Muscle of back (tissue), 11 donors: ENCODE data around the gene PCSK6. TPM values are rescaled to one million over a fixed set of nuclear protein-coding genes. Genes with fewer than 3 reads are reported as not detected.

ENCODE experiments used
- DNase-seq, 3 donors: peaks; one replicate each; pipeline versions ENCODE4 v3.0.0 to v3.0.0-alpha.2; 2013
- polyA plus RNA-seq, 10 donors: library from polyadenylated mRNA; unstranded; fragments of 120-200 nt; gene quantifications; one replicate each; pipeline ENCODE4 v1.2.1, GENCODE V29; 2013; ENCODE audit not compliant: insufficient read length in 10 of 10

PCSK6 gene
- polyA plus RNA-seq, 10 donors, result 9.3 to 18.0 (median 11.3) TPM

- no peak for DNase-seq
These were observed 35.7 kb upstream of the PCSK6 start for GRCh38 chr15:101525087-101525669.

GRCh38 chr15:101523560-101523940 lies 34.0 kb upstream of the PCSK6 start:
- DNase-seq, result no peak

- DNase-seq, result no peak
These were observed 33.4 kb upstream of the PCSK6 start for GRCh38 chr15:101522621-101523559.

DNA sequence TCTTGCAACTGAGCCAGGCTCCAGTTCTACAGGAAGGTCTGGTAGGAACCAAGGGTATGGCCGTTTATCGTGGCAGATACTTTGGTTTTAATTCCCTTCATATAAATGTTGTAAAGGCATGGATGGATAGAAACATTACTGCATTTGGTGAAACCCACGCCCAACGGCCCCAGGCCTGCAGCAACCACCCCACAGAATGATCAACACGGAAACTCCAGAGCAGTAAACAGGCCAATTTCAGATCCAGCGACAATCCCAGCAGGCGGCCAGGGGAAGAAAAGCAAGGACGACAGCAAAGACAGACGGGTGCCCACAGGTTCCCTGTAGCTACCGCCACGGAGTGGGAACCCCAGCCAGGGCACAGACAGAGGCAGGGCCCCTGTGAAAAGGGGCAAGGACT lies 32.6 kb upstream of the PCSK6 start:
- DNase-seq, result no peak

- no peak for DNase-seq
These were observed 32.1 kb upstream of the PCSK6 start for GRCh38 chr15:101521591-101521990.

GRCh38 chr15:101521069-101521468 lies 31.6 kb upstream of the PCSK6 start:
- no peak for DNase-seq

DNA sequence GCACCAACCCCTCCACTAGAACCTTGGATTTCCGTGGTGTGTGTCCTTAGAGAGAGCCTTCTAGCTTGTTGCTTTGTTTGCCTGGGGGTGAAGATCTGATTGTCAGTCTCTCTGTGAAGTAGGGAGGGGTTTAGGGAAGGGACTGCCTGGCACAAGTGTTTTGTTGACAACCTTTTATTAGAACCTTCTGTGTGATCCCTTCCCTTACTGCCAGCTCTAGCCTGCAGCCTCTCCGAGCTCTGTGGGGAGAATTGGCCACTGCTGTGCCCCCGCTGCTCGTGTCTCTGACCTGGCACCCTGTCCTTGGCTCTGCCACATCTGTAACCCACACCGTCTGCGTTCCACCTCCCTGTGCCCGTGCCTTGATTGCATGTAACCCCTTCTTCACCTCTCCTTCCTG lies 30.9 kb upstream of the PCSK6 start:
- no peak for DNase-seq

GRCh38 chr15:101517504-101517903 lies 28.0 kb upstream of the PCSK6 start:
- no peak for DNase-seq

DNA sequence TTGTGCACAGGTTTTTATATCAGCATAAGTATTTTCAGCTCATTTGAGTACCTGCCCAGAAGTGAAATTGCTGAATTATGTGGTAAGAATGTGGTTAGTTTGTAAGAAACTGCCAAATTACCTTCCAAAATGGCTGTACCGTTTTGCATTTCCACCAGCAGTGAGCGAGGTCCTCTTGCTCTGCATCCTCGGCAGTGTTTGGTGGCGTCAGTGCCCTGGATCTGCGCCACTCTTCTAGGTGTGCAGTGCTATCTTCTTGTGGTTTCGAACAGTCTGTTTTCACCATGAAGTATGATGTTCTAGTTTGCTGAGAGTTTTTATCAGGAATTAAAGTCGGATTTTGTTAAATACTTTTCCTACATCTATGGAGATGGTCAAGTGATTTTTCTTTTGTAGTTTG lies 24.8 kb upstream of the PCSK6 start:
- no peak for DNase-seq

GRCh38 chr15:101511717-101512116 lies 22.2 kb upstream of the PCSK6 start:
- no peak for DNase-seq

GRCh38 chr15:101510212-101511197 lies 21.0 kb upstream of the PCSK6 start:
- no peak for DNase-seq

DNA sequence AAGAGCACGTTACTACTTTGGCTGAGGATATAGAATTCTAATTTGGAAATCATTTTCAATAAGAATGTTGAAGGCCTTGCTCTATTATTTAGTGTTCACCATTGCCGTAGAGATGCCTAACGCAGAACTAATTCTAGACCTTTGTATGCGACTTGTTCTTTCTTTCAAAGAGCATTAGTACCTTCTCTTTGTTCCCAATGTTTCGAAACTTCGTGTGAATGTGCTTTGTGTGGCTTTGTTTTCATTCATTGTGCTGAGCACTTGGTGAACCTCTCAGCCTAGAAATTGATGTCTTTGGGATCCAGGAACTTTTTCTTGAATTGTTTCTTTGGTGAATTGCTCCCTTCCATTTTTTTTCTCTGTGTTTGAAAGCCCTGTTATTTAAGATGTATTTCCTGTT lies 19.8 kb upstream of the PCSK6 start:
- no peak for DNase-seq

DNA sequence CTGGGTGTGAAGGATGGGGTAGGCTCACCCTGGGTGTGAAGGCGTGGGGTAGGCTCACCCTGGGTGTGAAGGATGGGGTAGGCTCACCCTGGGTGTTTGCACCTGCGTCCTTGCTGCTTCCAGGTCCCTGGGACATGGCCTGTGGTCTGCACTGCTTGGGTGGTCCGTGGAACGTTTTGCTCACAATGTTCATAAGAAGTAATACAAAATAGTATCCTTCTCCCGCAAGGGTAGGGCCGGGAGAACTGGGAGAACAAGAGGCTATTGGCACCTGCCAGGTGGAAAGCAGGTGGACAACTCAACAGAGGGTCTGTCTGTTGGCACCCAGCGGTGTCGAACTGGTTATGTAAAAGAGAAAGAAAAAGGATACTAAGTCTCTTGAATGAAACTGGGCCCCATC lies 17.0 kb upstream of the PCSK6 start:
- no peak for DNase-seq

- no peak for DNase-seq
These were observed 16.3 kb upstream of the PCSK6 start for GRCh38 chr15:101505610-101506337.

- no peak for DNase-seq
These were observed 15.5 kb upstream of the PCSK6 start for GRCh38 chr15:101504866-101505609.

GRCh38 chr15:101504373-101504772 lies 14.9 kb upstream of the PCSK6 start:
- DNase-seq, result no peak

DNA sequence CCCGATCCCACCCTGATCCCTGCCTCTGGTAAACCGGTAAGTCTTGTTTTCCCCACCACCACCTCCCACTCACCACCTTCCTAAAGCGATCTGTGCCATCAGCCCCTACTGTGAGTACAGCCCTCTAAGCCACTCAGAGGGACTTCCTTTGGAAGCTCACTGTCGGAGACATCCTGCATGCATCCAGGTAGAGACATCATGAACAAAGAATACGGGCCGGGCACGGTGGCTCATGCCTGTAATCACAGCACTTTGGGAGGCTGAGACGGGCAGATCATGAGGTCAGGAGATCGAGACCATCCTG lies 13.7 kb upstream of the PCSK6 start:
- no peak for DNase-seq

- DNase-seq, result no peak
These were observed 13.2 kb upstream of the PCSK6 start for GRCh38 chr15:101502572-101503295.

GRCh38 chr15:101501703-101502373 lies 12.3 kb upstream of the PCSK6 start:
- no peak for DNase-seq
